ENCODE measurements around the gene PRSS35.
"Not testable (repeated sequence)": the region's sequence is repeated elsewhere in the genome, so short reads cannot be mapped to it uniquely, and the experiment has no call there.

Gene PRSS35

DNA sequence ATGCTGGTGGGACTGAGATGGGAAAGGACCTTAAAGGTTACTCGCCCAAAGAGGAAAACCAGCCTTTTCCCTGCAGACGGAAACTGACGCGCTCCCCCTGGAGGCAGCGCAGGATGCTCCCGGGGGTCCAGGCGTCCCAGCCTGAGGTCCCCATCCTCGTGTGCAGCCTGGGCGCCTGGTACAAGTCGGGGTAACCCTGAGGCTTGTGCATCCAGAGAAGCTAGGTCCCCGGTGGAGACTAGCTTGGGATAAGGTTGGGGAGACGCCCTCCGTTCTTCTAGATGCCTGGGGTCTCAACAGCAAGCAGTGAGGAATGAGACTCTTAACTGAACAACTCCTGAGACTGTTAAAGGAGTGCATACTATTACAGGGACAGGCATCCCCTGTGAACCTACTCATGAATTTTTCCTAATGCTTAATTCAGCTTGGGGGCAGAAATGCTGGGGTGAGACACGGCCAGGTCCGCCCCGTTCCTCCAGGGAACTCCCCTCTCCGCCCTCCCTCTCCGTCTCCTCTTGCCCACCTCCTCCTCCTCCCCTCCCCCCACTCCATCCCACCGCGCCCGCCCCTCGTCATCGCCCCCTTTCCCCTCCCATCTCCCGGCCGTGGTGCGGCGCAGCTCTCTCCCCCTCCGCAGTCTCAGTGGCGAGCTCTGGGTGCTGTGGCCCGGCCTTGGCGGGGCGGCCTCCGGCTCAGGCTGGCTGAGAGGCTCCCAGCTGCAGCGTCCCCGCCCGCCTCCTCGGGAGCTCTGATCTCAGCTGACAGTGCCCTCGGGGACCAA, at the start of gene PRSS35:
PRSS35 (plus strand) TSS at position 634 of the 781 bp plus-strand sequence. CDS start 10,908 bp downstream, outside the sequence.
- peak; percentile 43 for DNase-seq

DNA sequence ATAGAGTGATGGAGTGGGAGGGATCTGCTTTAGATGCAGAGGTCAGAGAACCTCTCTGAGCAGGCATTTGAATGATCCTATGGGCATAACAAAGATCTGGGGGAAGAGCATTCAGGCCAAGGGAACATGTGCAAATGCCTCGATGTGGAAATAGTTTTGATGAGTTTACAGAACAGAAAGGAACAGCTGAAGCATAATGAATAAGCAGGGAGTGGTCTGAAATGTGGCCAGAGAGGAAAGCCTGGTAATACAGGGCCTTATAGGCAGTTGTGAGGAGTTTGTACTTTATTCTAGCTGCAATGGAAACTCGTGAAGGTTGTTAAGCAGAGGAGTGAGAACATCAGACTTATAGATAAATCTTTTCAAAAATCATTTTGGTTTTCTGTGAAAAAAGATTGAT, 48.4 kb upstream of the PRSS35 start:
- DNase-seq: no peak

DNA sequence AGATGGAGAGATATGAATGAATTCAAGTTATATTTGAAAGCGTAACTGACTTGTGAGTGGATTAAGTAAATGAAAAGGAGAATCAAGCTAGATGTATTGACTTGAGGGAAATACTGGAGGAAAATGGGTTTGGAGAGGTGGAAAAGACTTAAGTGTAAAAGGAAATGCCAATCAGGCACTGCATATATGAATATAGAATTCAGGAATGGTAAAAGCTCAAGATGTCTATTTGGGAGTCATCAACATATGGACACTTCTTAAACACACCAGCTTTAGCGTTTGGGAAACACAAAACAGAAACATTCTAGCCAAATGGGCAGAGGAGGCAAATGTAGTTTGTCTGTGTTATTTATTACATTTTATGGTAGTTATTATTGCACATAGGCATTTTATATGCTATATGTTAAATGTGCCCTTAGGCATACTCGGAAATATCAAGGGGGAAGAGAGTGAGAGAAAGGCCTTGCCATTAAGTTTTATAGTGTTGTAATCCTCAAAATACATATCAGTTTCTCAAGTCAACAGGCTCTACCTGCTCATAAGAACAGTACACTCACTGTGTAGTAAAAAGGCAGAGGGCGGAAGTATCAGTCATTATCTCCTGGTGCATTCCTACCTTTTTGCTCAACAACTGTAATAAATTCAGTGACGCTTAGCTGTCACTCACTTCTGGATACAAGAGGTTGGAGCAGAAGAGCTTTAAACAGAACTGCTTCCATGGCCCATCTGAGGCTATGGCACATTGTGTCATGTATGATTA, 47.8 kb upstream of the PRSS35 start:
- no peak for DNase-seq

DNA sequence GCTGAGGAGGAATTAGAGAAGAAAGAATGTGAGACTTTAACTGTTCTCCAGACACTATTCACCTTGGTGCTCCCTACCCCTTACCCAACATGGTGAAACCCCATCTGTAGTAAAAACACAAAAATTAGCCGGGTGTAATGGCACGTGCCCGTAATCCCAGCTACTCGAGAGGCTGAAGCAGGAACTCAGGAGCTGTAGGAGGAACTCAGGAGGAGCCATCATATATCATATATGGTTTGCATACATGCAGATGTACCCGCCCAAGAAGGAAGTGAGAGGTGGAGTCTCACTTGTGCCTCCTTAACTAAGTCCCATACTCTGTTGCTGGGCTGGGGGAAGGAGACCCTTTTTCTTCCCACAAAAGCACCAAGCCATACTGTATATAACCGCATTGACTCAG, 46.0 kb upstream of the PRSS35 start:
- DNase-seq: no peak

DNA sequence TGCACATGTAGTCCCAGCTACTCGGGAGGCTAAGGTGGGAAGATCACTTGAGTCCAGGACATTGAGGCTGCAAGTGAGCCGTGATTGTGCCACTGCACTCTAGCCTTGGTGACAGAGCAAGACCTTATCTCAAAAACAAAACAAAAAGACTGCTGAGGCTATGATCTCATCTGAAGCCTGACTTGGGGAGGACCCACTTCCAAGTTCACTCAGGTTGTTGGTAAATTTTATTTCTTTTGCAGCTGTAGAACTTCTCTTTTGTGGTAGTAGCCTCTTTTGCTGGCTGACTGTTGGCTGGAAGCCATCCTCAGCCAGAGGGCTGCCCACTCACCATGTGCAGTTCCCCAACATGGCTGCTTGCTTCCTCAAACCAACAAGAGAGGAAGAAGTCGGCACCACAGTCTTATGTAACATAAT, 44.7 kb upstream of the PRSS35 start:
- DNase-seq: no peak

GRCh38 chr6:83470001-83470400, 42.3 kb upstream of the PRSS35 start:
- DNase-seq: no peak

DNA sequence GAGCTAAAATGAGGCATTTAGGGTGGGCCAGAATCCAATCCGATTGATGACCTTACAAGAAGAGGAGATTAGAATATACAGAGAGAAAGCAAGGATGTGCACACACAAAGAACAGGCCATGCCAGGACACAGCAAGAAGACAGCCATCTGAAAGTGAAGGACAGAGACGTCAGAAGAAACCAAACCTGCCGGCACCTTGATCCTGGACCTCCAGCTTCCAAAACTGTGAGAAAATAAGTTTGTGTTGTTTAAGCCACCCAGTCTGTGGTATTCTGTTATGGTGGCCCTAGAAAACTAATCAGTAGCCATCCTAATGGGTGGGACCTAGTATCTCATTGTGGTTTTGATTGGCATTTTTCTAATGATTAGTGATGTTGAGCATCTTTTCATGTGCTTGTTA, 41.7 kb upstream of the PRSS35 start:
- no peak for DNase-seq

DNA sequence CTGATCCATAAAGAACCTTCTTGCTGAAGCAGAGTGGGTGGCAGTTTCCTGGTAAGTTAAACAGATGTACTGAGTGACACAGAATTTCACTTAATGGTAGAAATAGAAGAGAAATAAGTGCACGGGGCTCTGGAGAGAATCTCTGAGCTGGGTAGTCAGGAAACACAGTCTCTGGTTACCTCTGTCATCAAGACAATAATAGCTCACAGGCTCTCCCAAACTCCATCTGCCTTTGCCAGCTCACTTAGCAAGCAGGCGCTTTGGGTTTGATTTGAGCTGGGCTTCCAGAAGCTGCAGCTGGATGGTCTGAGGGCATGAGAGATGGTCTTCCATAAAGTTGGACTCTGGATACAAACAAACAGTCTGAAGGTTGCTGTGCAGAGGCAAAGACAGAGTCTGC, 39.6 kb upstream of the PRSS35 start:
- DNase-seq: no peak

- no peak for DNase-seq
Measured at GRCh38 chr6:83474309-83474708, 38.0 kb upstream of the PRSS35 start.

DNA sequence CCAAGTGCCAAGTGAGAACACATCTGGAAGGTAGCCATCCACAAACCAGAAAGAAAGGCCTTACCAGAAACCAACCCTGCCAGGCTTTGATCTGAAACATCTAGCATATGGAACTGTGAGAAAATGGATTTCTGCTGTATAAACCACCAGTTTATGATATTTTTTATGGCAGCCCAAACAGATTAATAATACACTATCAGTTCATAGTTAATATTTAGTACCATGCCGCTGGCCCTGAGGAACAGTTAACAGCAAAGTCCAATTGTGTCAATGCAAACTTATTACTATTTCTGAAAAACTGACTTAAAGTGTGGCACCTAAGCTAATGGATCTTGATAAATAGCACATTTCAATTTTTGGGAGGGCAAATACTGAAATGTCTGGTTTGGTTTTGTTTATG, 35.4 kb upstream of the PRSS35 start:
- DNase-seq: no peak

GRCh38 chr6:83479389-83479788, 32.9 kb upstream of the PRSS35 start:
- no peak for DNase-seq

- no peak for DNase-seq
Measured at GRCh38 chr6:83480470-83480869, 31.9 kb upstream of the PRSS35 start.

DNA sequence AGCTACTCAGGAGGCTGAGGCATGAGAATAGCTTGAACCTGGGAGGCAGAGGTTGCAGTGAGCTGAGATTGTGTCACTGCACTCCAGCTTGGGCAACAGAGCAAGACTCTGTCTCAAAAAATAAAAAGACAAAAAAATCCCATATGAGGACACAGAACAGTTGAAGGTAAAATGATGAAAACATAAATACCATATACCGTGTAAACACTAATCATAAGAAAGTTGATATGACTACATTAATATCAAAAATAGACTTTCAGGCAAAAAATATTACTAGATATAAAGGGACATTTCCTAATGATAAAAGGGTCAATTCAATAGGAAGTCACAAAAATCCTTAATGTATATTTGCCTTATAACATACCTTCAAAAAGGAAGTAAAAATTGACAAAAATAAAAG, 30.4 kb upstream of the PRSS35 start:
- not testable (repeated sequence) for DNase-seq

- DNase-seq: no peak
Measured at GRCh38 chr6:83488448-83488847, 23.9 kb upstream of the PRSS35 start.

DNA sequence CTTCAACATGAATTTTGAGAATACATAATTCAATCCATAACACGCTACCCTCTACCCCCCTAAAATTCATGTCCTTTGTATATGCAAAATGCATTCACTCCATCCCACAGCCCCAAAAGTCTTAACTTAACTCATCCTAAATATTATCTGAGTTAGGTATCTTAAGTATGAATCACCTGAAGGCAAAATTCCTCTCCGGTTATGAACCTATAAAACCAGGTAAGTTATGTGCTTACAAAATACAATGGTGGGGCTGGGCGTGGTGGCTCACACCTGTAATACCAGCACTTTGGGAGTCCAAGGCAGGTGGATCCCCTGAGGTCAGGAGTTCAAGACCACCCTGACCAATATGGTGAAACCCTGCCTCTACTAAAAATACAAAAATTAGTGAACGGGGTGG, 23.5 kb upstream of the PRSS35 start:
- no peak for DNase-seq

DNA sequence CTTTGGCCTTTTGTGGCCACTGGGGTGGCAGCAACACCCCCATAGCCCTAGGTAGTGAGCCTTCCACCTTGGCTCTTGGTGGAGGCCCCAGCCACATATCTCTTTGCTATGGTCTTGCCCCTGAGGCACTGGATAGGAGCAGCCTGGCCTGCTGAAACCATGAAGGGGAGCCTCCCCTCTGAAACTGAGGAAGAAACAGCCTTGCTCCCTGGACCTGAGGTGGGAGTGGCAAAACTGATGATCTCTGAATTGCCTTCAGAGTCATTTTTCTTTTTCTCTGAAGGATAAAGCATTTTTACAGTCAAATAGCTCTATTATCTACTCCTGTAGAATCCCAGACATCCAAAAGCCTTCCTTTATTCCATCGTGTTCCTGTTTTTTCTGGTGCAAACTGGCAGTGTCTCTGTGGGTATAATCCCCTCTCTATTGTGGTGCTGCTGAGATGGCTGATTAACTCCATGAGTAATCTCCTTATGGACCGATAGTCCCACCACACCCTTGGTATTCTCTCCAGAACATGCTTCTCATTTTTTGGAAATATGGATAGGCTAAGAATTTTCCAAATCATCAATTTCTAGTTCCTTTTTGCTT, 22.0 kb upstream of the PRSS35 start:
- DNase-seq: no peak

GRCh38 chr6:83505356-83505755, 7.0 kb upstream of the PRSS35 start:
- DNase-seq: no peak

DNA sequence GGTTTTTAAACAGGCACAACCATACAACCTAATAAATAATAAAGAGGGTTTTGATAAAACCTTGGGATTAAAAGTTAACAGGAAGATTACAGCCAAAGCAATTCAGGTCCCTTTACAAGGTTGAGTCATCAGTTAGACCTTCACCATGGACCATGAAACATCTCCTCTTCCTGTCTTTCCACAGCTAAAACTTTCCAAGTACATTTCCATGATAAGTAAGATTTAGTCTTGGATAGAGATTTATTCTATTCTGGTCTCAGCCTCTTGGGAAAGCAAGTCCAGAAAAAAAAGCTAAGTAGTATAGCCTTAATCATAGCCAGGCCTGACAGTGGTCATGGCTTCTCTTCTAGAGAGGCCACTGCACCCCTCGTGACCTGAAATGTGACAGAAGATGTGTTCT, 2.9 kb upstream of the PRSS35 start:
- DNase-seq: no peak

DNA sequence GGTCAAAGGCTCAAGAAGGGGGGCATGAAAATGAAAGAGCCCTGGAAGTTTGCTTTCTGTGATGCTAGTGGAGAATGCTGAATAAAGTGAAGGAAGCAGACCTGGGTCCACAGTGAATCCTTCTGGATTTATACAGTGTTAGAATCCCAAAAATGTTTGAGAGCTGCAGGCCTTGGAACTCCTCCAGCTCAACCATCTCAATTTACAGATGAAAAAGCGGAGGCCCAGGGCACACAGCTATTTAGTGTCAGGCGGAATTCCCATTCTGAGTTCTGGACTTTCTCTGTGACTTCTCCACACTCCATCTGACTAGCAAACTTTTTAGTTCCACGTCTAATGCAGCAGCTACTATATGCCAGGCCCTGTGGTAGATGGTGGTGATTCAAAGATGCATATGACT, 1.5 kb upstream of the PRSS35 start:
- DNase-seq: no peak

DNA sequence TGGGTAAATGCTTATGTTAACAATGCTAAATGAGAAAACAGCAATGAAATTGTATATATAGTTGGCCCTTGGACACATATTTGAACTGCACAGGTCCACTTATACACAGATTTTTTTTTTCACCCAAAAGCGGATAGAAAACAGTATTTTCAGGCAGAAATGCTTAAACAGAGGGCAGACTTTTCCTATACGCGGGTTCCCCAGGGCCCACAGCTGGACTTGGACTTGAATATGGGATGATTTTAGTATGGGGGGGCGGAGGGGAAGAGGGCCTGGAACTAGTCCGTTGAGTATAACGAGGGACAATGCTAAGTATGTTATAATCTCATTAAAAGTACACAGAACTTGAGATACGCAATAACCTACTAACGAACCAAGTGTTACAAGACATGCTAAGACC, 1.1 kb upstream of the PRSS35 start:
- DNase-seq: no peak

DNA sequence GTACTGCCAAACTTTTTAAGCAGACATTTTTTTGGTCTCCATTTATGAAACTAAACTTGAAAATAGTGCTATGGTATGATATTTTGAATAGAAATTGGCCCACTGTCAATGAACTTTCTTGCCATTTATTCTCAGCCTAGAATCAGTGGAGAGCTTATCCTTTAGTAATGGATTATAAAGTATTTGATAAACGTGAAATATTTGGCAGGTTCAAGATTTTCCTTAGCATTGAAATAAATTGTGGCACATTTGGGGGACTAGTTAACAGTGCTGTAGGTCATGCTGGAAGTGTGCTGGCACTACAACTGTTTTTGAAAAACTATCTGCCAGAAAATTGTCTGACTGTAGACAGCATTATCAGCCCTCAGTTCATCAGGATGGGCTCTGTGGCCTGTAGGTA, 2.1 kb downstream of the PRSS35 start:
- no peak for DNase-seq

DNA sequence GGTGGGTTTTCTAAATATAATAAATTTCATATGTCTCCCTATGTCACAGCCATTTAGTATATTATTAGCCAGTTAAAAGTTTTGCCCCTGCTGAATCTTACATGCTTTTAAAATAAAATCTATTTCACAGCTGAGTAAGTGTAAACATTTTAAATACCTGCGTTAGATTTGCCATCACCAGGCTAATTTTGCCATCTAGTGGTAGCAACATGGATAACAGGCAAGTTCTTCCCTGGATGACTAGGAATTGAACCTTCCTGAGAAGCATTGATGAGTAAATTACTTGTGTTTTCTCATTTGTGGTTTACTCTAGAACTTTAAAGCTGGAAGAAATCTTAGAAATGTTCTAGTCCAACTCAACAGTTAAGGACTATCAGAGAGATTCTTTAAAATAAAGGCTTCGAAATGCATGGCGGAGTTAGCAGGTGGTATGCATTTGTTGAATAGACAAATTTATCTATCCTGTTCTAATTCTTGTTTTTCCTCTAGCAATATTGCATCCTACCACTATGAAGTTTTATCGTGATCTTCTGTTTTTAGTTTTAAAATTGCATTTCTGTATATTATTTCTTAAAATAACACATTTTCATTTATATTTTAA, 2.6 kb downstream of the PRSS35 start:
- DNase-seq: no peak

DNA sequence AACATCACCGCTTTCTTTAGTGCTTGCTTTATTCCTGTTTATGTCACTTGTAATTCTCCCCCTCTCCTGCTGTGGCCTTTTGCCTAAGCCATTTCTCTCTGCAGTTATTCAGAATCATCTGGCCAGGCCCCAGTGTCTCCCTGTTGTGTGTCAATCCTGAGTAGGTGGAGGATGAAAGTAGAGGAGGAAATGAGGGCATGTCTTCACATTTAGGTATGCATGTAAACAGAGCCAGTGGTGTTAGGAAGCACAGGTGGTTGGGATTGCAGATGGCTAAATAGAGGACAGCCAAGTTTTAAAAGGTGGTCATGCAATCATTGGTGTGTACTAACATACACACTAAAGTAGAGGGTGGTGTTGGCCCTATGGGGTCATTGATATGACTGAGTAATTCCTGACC, 5.2 kb downstream of the PRSS35 start:
- no peak for DNase-seq
